Measurements from ENCODE around the gene TRMO.

- no peak for TF ChIP-seq TAF1 (IDR thresholded peaks at IDR 0.05; ENCODE audit: low read depth, low read length)
- TF ChIP-seq POLR2A (IDR thresholded peaks at IDR 0.05; ENCODE audit: low read depth, low read length), result no peak
- TF ChIP-seq SPI1 (IDR thresholded peaks at IDR 0.05; ENCODE audit: low read depth, low read length), result no peak
Measured at GRCh38 chr9:97907046-97907445, 15.3 kb downstream of the TRMO start.
